Fibroblast of lung (primary cell): ENCODE results near the gene HMG20B. TPM values are rescaled to one million over a fixed set of nuclear protein-coding genes. Genes with fewer than 3 reads are reported as not detected.

Experiments
- DNase-seq, 2 donors: peaks; one replicate each; pipeline versions ENCODE4 v3.0.0 to v3.0.0-alpha.2; 2010; ENCODE audit warnings: low read depth in 2 of 2
- H2AFZ ChIP-seq: 2 replicates; pipeline ENCODE4 v1.5.1; 2012; ENCODE audit warnings: low read length, control low read depth, inconsistent platforms
- H3K27ac ChIP-seq: 2 replicates; pipeline ENCODE4 v1.5.1; 2011; ENCODE audit warnings: low read length, control low read depth; ENCODE audit not compliant: insufficient read depth
- H3K27me3 ChIP-seq: 2 replicates; pipeline ENCODE4 v1.5.1; 2011; ENCODE audit warnings: mild to moderate bottlenecking, low read length; ENCODE audit not compliant: control insufficient read depth, insufficient read depth
- H3K36me3 ChIP-seq: 2 replicates; pipeline ENCODE4 v1.5.1; 2011; ENCODE audit warnings: low read length; ENCODE audit not compliant: control insufficient read depth, insufficient read depth
- H3K4me1 ChIP-seq: 2 replicates; pipeline ENCODE4 v1.5.1; 2011; ENCODE audit warnings: low read length; ENCODE audit not compliant: control insufficient read depth, insufficient read depth; ENCODE audit errors: extremely low read depth
- H3K4me2 ChIP-seq: 2 replicates; pipeline ENCODE4 v1.5.1; 2011; ENCODE audit warnings: low read length, control low read depth; ENCODE audit not compliant: insufficient read depth; ENCODE audit errors: extremely low read depth
- H3K4me3 ChIP-seq, 4 experiments: fragments of 200-600 bp in 1 of 4; sonication (generic) in 1 of 4; replicated peaks in 1 of 4; 2 replicates each; pipeline ENCODE4 v1.5.1; 2011 to 2016; ENCODE audit warnings: low read length in 4 of 4, low read depth in 3 of 4, mild to moderate bottlenecking in 3 of 4, control low read depth in 2 of 4, inconsistent platforms in 1 of 4, mixed read lengths in 1 of 4; ENCODE audit not compliant: insufficient read depth in 1 of 4; ENCODE audit errors: control extremely low read depth in 1 of 4
- H3K79me2 ChIP-seq: 2 replicates; pipeline ENCODE4 v1.5.1; 2012; ENCODE audit warnings: mild to moderate bottlenecking, low read length, inconsistent platforms; ENCODE audit not compliant: control insufficient read depth, insufficient read depth
- H3K9ac ChIP-seq: 2 replicates; pipeline ENCODE4 v1.5.1; 2011; ENCODE audit warnings: mild to moderate bottlenecking, low read length, control low read depth; ENCODE audit not compliant: insufficient read depth
- H3K9me3 ChIP-seq: 2 replicates; pipeline ENCODE4 v1.5.1; 2012; ENCODE audit warnings: low read depth, low read length; ENCODE audit not compliant: control insufficient read depth, insufficient read depth
- H4K20me1 ChIP-seq: 2 replicates; pipeline ENCODE4 v1.5.1; 2011; ENCODE audit warnings: low read length; ENCODE audit not compliant: control insufficient read depth, insufficient read depth; ENCODE audit errors: extremely low read depth
- EZH2 ChIP-seq: IDR thresholded peaks from 2 replicates; pipeline ENCODE4 v1.5.1; 2012; ENCODE audit warnings: low read length, control low read depth, mild to moderate bottlenecking; ENCODE audit errors: missing control alignments
- polyA plus RNA-seq, 2 donors: library from polyadenylated mRNA; depleted of rRNA in 1 of 2; stranded (reverse) in 1 of 2; unstranded in 1 of 2; fragments of >200 nt; gene quantifications; 2 replicates each; pipeline ENCODE4 v1.2.1, GENCODE V29; 2011 to 2012; ENCODE audit warnings: missing spikeins in 1 of 2
- total RNA-seq: library from RNA; depleted of rRNA; stranded (reverse); fragments of >200 nt; gene quantifications from 2 replicates; pipeline ENCODE4 v1.2.1, GENCODE V29; 2014
- TF ChIP-seq, protein P1 (sequence below), 2 donors: IDR thresholded peaks in 1 of 2; conservative IDR thresholded peaks in 1 of 2; 1 replicate in 1 of 2; 2 replicates in 1 of 2; pipeline ENCODE4 v1.5.1; 2011 to 2012; ENCODE audit warnings: low read length in 2 of 2, control low read depth in 1 of 2, inconsistent platforms in 1 of 2, low read depth in 1 of 2, mild to moderate bottlenecking in 1 of 2

HMG20B gene
- total and polyA plus RNA-seq, 2 donors (not counting 1 experiment from before 2014, with no cell fraction given), result 27.3 to 63.6 TPM

DNA sequence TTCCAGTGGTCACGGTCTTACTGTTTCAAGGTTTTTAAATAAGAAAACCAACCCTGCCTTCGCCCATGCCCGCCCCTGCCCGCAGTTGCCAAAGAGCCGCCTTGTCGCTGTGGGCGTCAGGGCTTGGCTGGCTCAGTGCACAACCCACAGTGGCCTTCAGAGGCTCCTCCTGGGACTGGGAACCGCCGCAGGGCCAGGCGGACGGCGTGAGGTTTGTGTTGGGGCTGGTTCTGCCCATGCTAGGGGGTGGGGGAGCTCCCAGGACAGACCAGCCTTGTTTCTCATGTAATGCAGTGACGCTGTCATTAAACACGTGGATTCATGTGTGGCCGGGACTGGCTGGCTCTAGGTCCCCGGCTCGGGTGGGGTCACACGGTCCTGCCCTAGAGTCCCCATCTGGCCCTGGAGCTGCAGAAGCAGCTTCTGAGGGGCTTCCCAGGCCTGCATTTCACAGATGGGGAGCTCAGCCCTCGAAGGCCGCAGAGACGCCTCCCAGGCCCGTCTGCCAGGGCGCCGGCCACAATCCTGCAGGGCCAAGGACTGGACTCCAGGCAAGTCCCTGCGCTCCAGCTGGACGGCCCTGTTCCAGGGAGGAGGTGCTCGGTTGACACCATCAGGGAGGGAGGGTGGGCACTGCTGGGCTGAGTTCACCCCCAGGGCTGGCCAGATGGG lies 36.2 kb upstream of the HMG20B start:
- H3K79me2 ChIP-seq, result no peaks in the 10 kb centered on the region
- H3K36me3 ChIP-seq, result peaks cover 33% of the 10 kb centered on the region
- peaks cover 5% of the 10 kb centered on the region for H3K4me1 ChIP-seq
- no peak overlapping the region for H3K27ac ChIP-seq
- DNase-seq, result no peak
- H3K9ac ChIP-seq, result no peak overlapping the region
- H3K4me2 ChIP-seq, result no peak overlapping the region
- H2AFZ ChIP-seq, result no peak overlapping the region
- no peaks in the 10 kb centered on the region for H4K20me1 ChIP-seq
- TF ChIP-seq, protein P1, sequence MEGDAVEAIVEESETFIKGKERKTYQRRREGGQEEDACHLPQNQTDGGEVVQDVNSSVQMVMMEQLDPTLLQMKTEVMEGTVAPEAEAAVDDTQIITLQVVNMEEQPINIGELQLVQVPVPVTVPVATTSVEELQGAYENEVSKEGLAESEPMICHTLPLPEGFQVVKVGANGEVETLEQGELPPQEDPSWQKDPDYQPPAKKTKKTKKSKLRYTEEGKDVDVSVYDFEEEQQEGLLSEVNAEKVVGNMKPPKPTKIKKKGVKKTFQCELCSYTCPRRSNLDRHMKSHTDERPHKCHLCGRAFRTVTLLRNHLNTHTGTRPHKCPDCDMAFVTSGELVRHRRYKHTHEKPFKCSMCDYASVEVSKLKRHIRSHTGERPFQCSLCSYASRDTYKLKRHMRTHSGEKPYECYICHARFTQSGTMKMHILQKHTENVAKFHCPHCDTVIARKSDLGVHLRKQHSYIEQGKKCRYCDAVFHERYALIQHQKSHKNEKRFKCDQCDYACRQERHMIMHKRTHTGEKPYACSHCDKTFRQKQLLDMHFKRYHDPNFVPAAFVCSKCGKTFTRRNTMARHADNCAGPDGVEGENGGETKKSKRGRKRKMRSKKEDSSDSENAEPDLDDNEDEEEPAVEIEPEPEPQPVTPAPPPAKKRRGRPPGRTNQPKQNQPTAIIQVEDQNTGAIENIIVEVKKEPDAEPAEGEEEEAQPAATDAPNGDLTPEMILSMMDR (conservative IDR thresholded peaks at IDR 0.05 in 1 of 2, IDR thresholded peaks at IDR 0.05 in 1 of 2; ENCODE audit: low read depth in 1 of 2, low read length in 2 of 2), result no peak
- no peak for TF ChIP-seq EZH2
- H3K27me3 ChIP-seq, result no peaks in the 10 kb centered on the region
- H3K9me3 ChIP-seq, result no peaks in the 10 kb centered on the region
- no peak overlapping the region for H3K4me3 ChIP-seq

DNA sequence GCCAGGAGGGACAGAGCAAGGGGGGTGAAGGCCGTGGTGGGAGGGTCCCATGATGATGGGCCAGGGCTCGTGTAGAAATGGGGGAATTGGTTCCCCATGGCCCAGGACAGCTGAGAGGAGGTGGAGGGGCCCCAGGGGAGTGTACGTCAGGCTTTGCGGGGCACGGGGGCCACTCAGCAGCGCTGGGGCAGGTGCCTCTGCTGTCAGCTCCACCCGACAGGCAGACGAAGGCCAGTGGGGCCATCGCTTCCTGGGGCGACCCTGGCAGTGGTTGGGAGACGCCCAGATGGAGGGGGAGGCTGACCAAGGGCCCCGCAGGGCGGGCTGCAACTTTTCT lies 35.7 kb upstream of the HMG20B start:
- Histone ChIP-seq H3K4me1 (peaks cover 5% of the 10 kb centered on the region), H2AFZ (no peak overlapping the region), H3K36me3 (peaks cover 29% of the 10 kb centered on the region)

DNA sequence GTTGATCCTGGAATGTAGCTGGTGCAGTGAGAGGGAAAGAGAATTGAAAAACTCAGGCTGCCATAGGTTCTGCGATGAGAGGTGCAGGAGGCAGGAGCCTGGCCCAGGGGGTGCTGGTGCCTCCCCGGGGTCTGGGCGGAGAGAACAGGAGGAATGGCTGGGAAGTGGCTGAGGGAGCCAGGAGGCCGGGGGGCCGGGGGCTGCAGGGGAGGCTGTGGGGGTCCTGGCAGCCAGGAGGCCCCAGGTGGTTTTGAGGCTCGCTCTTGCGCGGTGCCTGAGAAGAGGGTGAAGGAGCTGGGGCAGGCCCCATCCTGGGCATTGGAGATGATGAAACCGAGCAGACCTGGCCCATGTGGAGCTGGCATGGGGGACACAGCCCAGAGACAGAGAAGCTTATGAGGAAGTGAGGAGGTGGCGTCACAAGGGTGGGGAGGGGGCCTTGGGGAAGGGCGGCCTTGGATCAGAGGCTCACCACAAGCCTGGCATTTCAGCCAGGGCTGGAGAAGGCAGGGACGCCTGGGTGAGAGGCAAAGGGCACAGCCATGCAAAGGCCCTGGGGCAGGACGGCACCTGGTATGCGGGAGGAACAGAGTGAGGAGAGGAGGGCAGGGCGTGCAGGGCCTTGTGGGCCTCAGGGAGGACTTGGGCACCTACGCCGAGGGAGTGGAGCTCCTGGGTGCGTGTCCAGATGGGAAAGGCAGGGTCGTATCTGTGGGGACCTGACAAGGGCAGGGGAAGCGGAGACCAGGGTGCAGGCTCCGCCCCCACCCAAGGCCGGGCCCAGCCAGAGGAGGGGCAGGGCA lies 35.1 kb upstream of the HMG20B start:
- no peak overlapping the region for H3K27ac ChIP-seq
- peaks cover 26% of the 10 kb centered on the region for H3K36me3 ChIP-seq
- DNase-seq, result no peak
- no peak overlapping the region for H3K9ac ChIP-seq
- no peak for TF ChIP-seq EZH2
- TF ChIP-seq, protein P1 (conservative IDR thresholded peaks at IDR 0.05 in 1 of 2, IDR thresholded peaks at IDR 0.05 in 1 of 2; ENCODE audit: low read depth in 1 of 2, low read length in 2 of 2), result no peak
- peaks cover 5% of the 10 kb centered on the region for H3K4me1 ChIP-seq
- H4K20me1 ChIP-seq, result no peaks in the 10 kb centered on the region
- H3K79me2 ChIP-seq, result no peaks in the 10 kb centered on the region
- H3K4me3 ChIP-seq, result no peak overlapping the region
- no peak overlapping the region for H2AFZ ChIP-seq
- H3K4me2 ChIP-seq, result no peak overlapping the region
- H3K27me3 ChIP-seq, result no peaks in the 10 kb centered on the region
- H3K9me3 ChIP-seq, result no peaks in the 10 kb centered on the region

More for the DNA sequence above, 35.7 kb upstream of the HMG20B start:
- Histone ChIP-seq H3K9ac (no peak overlapping the region), H3K4me3 (no peak overlapping the region), H4K20me1 (no peaks in the 10 kb centered on the region), H3K27me3 (no peaks in the 10 kb centered on the region), H3K79me2 (no peaks in the 10 kb centered on the region), H3K27ac (no peak overlapping the region), H3K4me2 (no peak overlapping the region), H3K9me3 (no peaks in the 10 kb centered on the region)
- TF ChIP-seq, protein P1 (conservative IDR thresholded peaks at IDR 0.05 in 1 of 2, IDR thresholded peaks at IDR 0.05 in 1 of 2; ENCODE audit: low read depth in 1 of 2, low read length in 2 of 2), result no peak
- no peak for TF ChIP-seq EZH2
- no peak for DNase-seq
